ENCODE measurements around the gene PSMB9. TPM values are rescaled to one million over a fixed set of nuclear protein-coding genes. Genes with fewer than 3 reads are reported as not detected.

PSMB9 gene
- total RNA-seq, 4 donors from 2014 or later: 18.4 to 34.3 (median 20.0) TPM

- DNase-seq (ENCODE audit: low spot score in 2 of 2): peak in 1 of 2 donors; percentile 39
- peak overlapping the region in 1 of 4 donors; percentile 59 for H3K27ac ChIP-seq
- no peak overlapping the region for H3K4me3 ChIP-seq
- peaks cover 4 to 28% (median 10%) of the 10 kb centered on the region in 3 donors for H3K36me3 ChIP-seq
- no peaks in the 10 kb centered on the region for H3K27me3 ChIP-seq
- peaks cover 0 to 5% (median 0%) of the 10 kb centered on the region in 4 donors for H3K4me1 ChIP-seq
- TF ChIP-seq, protein P1, sequence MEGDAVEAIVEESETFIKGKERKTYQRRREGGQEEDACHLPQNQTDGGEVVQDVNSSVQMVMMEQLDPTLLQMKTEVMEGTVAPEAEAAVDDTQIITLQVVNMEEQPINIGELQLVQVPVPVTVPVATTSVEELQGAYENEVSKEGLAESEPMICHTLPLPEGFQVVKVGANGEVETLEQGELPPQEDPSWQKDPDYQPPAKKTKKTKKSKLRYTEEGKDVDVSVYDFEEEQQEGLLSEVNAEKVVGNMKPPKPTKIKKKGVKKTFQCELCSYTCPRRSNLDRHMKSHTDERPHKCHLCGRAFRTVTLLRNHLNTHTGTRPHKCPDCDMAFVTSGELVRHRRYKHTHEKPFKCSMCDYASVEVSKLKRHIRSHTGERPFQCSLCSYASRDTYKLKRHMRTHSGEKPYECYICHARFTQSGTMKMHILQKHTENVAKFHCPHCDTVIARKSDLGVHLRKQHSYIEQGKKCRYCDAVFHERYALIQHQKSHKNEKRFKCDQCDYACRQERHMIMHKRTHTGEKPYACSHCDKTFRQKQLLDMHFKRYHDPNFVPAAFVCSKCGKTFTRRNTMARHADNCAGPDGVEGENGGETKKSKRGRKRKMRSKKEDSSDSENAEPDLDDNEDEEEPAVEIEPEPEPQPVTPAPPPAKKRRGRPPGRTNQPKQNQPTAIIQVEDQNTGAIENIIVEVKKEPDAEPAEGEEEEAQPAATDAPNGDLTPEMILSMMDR (IDR thresholded peaks at IDR 0.05): peak; percentile 14 to 60 (median 24)
- TF ChIP-seq EP300 (IDR thresholded peaks at IDR 0.05) (peak; percentile 12 to 65), POLR2A (IDR thresholded peaks at IDR 0.05) (peak in 1 of 2 donors; percentile 22)
- 20 to 28% methylated on average over 2 of the region's 2 CpGs for WGBS, 2 donors
- no peaks in the 10 kb centered on the region for H3K9me3 ChIP-seq
Observed at GRCh38 chr6:32825966-32826365, 28.0 kb upstream of the PSMB9 start.

GRCh38 chr6:32827025-32827424 is 27.0 kb upstream of the PSMB9 start:
- Histone ChIP-seq H3K36me3 (peaks cover 4 to 39% (median 10%) of the 10 kb centered on the region in 3 donors), H3K27me3 (no peaks in the 10 kb centered on the region), H3K4me3 (no peak overlapping the region), H3K27ac (peak overlapping the region in 1 of 4 donors; percentile 59), H3K4me1 (peaks cover 0 to 5% (median 0%) of the 10 kb centered on the region in 4 donors), H3K9me3 (no peaks in the 10 kb centered on the region)
- no peak for DNase-seq (ENCODE audit: low spot score in 2 of 2)
- TF ChIP-seq, protein P1 (IDR thresholded peaks at IDR 0.05): no peak
- no peak for TF ChIP-seq POLR2A (IDR thresholded peaks at IDR 0.05)
- no peak for TF ChIP-seq EP300 (IDR thresholded peaks at IDR 0.05)
- WGBS, 2 donors: 76 to 80% methylated on average over 3 of the region's 3 CpGs

DNA sequence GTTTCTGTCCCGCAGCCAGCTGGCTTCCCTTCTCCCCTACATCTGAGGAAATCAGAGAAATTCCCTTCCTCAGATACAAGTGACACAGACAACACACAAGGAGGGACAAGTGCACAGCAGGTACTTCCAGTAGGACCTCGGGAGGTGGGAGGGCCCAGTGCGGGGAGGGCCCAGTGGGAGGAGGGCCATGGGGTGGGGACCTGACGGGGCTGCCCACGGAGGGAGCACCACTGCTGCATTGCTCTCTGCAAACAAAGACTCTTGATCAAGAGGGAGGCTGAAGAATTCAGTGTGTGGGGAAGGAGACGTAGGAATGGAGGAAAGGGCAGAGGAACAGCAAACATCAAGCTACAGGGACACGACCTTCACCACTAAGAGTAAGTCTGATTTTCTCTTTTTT is 24.5 kb upstream of the PSMB9 start:
- H3K27ac ChIP-seq: no peak overlapping the region
- no peak overlapping the region for H3K4me3 ChIP-seq
- no peaks in the 10 kb centered on the region for H3K9me3 ChIP-seq
- WGBS, 2 donors: 57 to 64% methylated on average over 7 of the region's 7 CpGs
- H3K27me3 ChIP-seq: no peaks in the 10 kb centered on the region
- peaks cover 4 to 59% (median 10%) of the 10 kb centered on the region in 3 donors for H3K36me3 ChIP-seq
- no peak for TF ChIP-seq EP300 (IDR thresholded peaks at IDR 0.05)
- no peak for DNase-seq (ENCODE audit: low spot score in 2 of 2)
- H3K4me1 ChIP-seq: peaks cover 0 to 5% (median 0%) of the 10 kb centered on the region in 4 donors

GRCh38 chr6:32830017-32830416 is 24.0 kb upstream of the PSMB9 start:
- TF ChIP-seq EP300 (IDR thresholded peaks at IDR 0.05): no peak
- TF ChIP-seq POLR2A (IDR thresholded peaks at IDR 0.05): no peak
- TF ChIP-seq, protein P1 (IDR thresholded peaks at IDR 0.05): no peak
- WGBS, 2 donors: 97 to 98% methylated on average over 5 of the region's 5 CpGs
- H3K27ac ChIP-seq: no peak overlapping the region
- no peak overlapping the region for H3K4me3 ChIP-seq
- H3K27me3 ChIP-seq: no peaks in the 10 kb centered on the region
- peaks cover 4 to 64% (median 10%) of the 10 kb centered on the region in 3 donors for H3K36me3 ChIP-seq
- DNase-seq (ENCODE audit: low spot score in 2 of 2): no peak
- H3K9me3 ChIP-seq: no peaks in the 10 kb centered on the region
- H3K4me1 ChIP-seq: peaks cover 0 to 5% (median 0%) of the 10 kb centered on the region in 4 donors

GRCh38 chr6:32830936-32831335 is 23.1 kb upstream of the PSMB9 start:
- Histone ChIP-seq H3K4me1 (peaks cover 0 to 5% (median 0%) of the 10 kb centered on the region in 4 donors), H3K9me3 (no peaks in the 10 kb centered on the region), H3K27me3 (no peaks in the 10 kb centered on the region), H3K4me3 (no peak overlapping the region), H3K36me3 (peaks cover 4 to 73% (median 10%) of the 10 kb centered on the region in 3 donors), H3K27ac (no peak overlapping the region)
- TF ChIP-seq POLR2A (IDR thresholded peaks at IDR 0.05) (no peak), EP300 (IDR thresholded peaks at IDR 0.05) (no peak)
- TF ChIP-seq, protein P1 (IDR thresholded peaks at IDR 0.05): no peak
- 71 to 82% methylated on average over 5 of the region's 5 CpGs for WGBS, 2 donors
- DNase-seq (ENCODE audit: low spot score in 2 of 2): no peak
